Midbrain (tissue), 1 donor: ENCODE data around the gene PDE8B.

Experiments
- DNase-seq: peaks from one replicate; lab custom pipeline; 2025; lab: John Stamatoyannopoulos, UW

The PDE8B gene

DNA sequence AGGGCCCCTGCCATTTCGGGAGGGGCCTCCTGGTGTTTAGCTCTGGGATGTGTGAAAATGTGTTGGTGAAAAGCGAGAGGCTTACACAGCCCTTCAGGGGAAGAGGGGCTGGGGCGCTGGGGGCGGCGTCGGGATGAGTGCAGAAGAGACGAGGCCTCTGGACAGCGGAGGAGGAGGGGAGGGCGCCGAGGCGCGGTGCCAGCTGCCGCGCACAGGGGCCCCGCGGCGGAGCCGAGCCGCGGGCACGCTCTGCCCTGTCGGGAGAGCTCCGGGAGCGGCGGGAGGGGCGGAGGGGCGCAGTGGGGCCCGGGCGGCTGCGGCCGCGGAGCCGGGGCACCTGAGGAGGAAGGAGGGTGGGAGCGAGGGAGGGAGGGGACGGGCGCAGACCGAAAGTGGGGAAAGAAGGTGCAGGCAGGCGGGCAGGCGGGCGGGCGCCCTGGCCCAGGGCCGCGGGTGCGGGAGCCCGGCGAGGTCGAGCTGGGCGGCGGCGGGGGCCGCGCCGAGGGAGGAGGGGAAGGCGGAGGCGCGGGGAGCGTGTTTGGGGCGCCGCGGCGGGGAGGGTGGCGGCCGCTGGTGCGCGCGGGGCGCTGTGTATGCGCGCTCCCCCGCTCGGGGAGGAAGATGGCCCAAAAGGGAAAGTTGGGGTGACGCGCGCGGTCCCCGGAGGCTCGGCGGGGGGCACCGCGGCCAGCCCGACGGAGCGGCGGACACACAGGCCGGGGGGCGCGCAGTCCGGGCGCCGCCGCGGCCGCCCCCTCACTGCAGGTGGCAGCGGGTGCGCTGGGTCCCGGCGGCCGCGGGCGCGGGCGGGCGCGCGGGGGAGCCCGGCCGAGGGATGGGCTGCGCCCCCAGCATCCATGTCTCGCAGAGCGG, at the start of gene PDE8B:
TSS of gene PDE8B (plus strand) at position 590 of the 873 bp plus-strand sequence. CDS start at position 836, 246 bp downstream.
- DNase-seq, result peak; percentile 21

GRCh38 chr5:77163453-77163852, 47.0 kb upstream of the PDE8B start:
- DNase-seq, result peak; percentile 49

- DNase-seq, result no peak
These were observed 43.4 kb upstream of the PDE8B start for GRCh38 chr5:77167063-77167462.

DNA sequence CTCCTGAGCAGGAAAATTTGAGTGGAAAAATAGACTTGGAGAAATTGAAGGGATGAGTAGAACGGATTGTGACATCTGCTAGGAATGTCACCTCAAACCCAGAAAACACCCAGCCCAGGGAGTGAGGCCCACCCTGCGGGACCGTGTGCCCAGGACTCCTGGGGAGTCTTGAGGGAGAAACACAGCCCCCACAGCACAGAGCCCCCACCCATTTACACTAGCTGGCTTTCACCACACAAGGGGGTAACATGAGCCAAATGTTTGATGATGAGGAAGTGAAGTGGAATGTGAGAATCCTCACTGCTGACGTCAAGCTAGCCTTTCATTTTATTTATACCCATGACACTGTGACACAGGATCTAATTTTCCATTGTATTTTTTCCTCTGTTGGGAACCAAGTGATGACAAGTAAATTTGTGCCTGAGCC, 42.8 kb upstream of the PDE8B start:
- no peak for DNase-seq

DNA sequence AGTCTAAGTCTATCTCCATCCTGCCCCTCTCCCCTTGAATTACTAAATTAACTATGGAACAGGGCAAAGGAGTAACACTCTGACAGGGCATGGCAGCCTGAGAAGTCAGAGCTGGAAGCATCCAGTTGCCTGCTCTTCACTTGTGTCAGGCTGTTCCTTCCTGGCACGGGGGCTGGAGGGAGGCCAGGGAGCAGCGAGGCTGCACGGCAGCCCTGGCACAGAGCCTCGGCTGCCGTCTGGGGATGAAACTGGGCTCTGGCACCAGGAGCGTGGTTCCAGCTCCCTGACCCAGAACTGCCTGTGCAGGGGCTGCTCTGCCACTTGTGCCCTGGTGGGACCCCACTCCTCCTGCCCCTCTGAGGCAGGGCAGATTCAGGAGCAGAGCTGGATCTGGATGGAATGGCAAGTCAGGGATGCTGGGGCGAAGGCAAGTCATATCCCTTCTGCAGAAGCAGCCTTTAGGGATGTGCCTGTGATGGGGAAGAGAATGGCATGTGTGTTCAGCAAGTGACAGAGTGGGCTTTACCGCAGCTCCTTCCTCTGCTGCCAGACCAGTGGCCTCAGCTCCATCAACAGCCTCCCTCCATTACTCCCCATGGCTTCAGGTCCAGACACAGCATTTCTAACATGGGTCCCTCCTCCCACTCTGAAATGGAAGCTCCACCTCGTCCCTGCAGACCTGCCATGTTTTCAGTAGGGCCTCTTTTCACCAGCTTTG, 42.2 kb upstream of the PDE8B start:
- DNase-seq, result peak; percentile 83

GRCh38 chr5:77168879-77169244, 41.6 kb upstream of the PDE8B start:
- DNase-seq, result no peak

DNA sequence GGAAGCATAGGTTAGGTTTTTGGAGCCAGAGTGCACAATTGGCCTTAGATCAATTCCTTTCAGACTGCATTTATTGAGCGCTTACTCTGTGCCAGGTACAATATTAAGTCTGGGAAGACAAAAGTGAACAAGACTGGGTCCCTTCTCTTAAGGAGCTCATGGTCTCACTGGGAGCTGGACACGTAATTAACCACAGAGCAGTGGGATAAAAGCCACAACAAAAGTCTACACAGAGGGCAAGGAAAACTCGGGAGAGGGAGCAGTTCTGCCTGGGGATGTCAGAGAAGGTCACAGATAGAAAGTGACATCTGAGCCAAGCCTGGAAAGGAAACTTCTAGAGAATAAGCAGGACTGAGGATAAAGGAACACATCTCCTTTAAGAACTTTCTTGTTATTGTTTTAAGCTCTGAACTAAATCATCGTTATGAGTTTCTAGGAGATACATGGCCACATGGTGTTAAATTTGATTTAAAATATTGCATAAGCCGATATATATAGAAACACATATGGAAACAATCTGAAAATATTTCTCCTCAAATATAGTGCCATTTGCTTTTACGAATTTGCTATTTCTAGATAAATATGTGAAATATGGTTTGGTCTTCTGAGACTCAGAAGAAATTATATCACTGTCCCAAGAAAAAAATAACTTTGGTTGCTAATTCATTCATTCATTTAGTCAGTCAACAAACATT, 40.1 kb upstream of the PDE8B start:
- no peak for DNase-seq

DNA sequence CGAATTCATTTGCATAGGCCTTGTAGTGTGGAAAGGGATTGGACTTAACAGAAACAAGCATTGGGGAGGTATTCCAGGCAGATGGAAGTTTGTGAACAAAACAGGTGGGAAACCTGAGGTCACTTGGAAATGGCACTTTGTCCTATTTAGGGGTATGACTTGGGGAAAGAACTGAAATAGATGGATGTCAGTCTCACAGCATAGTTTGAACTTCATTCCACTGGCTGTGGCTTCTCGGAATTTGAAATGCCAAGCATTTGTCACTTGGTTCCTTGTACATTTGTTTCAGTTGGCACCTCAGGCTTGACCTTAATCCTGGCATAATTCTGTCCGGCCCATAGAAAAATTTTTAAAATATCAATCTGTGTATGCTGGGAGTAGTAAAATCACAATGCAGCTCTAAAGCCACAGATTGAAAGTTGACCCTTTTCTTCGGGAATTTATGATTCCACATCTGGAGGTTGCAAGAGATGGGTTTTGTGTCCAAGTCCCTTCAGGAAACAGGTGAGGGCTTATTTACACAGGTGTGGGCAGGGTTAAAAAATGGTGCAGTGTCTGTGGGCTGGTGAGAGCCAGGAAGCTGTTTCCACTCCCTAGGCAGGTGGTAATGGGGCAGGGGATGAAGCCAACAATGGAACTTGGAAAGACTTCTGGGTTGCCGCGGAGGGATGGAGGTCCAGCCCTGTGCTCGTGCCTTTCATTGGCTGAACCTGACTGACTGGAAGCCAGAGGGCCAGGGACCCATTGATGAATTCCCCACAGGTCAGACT, 39.2 kb upstream of the PDE8B start:
- DNase-seq, result no peak

- DNase-seq, result no peak
These were observed 37.7 kb upstream of the PDE8B start for GRCh38 chr5:77172713-77173328.

DNA sequence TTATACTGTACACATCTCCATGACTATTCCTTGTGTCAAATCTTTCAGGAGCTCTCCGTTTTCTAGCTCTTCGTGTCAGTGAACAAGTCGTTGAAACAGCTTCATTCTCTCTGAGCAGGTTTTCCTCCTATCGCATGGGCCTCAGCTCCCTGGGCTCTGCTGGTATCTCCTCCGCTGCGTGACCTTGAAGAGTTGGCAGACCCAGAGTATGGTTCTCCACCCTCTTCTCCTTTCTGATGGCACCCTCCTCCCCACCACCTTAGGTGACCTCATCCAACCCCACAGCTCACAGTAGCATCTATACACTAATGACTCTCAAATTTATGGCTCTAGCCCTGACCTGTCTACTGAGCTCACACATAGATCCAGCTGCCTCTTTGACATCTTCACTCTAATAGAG, 36.0 kb upstream of the PDE8B start:
- DNase-seq, result no peak

- no peak for DNase-seq
These were observed 35.2 kb upstream of the PDE8B start for GRCh38 chr5:77175231-77175630.

DNA sequence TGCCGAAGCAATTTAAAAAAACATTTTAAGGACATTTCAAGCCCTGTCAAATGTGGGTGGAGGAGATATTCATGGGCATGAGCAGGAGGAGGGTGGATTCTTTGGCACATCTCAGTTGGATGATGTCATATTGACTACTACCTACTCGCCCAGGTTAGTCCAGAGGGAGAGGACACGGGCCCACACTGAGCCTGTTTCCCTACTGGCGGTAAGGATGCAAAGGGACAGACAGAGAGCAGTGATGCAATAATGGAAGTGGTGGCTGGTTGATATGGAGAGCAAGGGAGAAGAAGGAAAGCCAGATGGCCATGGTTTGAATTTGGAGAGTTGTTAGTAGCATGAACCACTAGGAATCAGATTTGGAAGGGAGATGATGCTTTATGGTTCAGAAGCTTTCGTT, 34.1 kb upstream of the PDE8B start:
- DNase-seq, result no peak

GRCh38 chr5:77177576-77177975, 32.9 kb upstream of the PDE8B start:
- no peak for DNase-seq

DNA sequence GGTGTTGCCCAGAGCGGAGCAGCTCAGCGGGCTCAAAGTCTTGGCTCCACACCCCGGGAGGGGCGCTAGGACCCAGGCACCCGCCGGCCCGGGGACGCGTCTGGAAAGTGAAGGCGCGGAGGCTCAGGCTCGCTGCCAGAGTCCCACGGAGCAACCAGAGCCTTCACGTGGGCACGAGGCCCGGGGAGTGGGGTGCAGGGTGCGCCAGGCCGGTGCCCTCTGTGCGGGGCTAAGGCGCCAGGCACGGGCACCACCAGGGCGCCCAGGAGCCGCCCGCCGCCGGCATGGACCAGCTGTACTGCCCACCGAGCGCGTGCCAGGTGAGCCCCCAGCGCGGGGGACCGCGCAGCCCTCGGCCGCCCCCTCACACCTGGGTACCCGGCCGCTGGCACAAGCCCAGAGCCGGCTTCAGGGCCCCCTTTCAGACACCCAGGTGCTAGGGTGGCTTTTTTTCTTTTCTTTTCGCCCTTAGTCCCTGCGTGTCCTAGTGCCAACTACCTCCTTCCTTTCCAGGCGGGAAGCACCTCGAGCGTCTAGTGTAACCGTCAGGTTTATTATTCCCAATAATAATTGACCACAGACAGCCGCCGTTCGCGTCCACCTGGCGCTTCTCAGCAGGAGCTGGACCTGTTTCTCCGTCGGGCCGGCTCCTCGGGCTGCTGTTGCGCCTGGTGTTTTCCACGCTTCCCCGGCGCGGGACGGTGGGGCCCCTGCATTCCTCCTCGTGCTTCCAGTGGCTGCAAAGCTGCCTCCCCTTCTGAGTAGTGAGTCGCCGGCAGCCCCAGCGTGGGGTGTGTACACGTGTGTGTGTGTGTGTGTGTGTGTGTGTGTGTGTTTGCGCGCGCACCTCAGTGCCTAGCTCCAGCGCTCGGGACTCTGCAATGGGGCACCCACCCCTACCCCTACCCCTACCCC, 30.1 kb upstream of the PDE8B start:
- DNase-seq, result peak; percentile 18

DNA sequence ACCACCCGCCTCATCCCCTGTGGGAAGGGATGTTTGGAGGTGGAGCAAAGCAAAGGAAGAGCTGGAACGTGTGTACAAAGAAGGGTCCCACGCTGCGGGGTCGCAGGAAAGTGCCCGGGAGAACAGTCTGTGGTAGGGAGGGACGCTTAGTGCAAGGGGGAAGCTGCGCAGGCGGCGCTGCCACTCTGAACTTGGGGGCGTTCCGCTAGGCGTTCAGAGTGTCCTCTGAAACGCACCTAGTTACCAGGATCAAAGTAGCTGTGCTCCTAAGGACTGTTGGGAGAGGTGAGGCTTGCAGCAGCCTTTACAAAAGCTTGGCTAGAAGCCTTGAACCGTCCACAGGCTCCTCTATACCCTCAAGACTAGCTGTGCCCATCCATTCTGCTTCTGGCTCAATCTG, 29.3 kb upstream of the PDE8B start:
- no peak for DNase-seq

DNA sequence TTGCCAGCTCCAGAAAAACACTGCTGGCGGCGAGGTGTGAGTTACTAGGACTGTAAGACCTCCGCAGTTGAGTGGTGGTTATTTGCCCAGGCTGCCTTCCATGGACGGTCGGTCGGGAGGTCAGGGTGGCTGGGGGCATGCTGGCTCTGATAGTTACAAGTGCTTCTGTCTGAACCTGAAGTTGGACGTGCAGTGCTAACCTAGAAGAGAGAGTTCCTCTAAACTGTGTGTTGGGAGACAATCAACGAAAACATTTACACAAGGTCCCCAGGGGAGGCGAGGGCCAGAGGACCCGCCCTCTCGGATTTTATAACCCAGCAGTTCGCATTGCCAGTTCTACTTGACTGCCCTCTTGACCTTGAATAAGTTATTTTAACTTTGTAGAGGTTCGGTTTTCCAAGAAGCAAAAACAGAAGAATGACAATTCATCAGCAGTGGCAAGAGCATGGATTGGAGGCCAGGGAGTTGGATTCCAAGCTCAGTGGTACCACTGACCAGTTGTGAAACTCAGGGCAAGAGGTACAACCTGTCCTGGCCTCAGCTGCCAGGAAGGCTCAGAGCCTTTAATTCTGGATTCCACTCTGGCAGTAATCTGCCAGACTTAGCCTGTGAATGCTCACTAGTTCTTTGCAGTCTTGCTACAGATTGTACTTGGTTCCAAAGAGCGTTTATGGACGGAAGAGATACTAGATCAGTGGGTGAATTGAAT, 28.7 kb upstream of the PDE8B start:
- no peak for DNase-seq

GRCh38 chr5:77182367-77182766, 28.1 kb upstream of the PDE8B start:
- DNase-seq, result no peak

GRCh38 chr5:77186652-77187370, 23.7 kb upstream of the PDE8B start:
- DNase-seq, result no peak

- DNase-seq, result no peak
These were observed 21.1 kb upstream of the PDE8B start for GRCh38 chr5:77189421-77189820.
